OCI-LY3 (cell line): ENCODE results near the gene EWSR1.

ENCODE experiments used
- CTCF ChIP-seq: fragments of 200-600, 300-600 bp; sonication (generic); IDR thresholded peaks from 2 replicates; pipeline ENCODE4 v1.5.1; 2014; ENCODE audit warnings: antibody characterized with exemption, low read length, low read depth
- EZH2phosphoT487 ChIP-seq: fragments of 200-600 bp; shearing (Covaris generic); IDR thresholded peaks from 2 replicates; pipeline ENCODE4 v1.6.1; 2018; ENCODE audit warnings: antibody characterized with exemption, mixed run types, low read depth

DNA sequence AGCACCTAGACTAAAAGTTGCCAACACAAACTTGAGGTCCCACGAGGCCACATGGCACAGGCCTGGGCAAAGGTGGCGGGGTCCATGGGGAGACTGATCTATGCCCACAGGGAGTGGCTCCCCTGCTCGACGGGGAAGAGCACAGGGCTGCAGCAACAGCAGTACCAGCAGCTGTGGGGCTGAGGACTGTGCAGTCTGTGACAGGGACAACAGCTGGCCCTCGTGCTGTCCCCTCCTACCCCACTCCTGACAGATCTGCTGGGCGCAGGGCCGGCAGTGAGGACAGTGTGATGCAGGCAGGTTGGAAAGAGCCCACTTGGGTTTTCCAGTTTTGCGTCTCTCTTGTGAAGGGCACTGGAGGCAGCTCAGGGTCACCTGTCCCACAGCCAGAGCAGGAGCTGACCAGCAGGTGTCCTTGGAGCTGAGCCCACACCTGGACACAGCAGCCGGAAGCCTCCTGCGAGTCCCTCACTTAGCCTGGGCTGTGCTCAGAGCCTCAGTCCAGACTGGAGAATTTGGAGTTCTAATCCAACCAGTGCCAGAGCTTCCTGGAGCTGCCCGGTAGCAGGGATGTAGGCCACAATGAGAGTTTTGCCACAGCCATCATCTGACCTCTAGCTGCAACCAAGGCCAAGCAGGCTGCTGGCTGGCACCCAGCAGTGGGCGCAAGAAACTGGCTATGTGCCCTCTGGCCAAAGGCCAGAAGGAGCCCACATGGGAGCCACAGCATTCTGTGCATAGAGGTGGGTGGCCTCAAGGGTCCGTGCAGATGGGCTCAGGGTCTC, 34.8 kb downstream of the EWSR1 start:
- TF ChIP-seq CTCF (no peak), EZH2phosphoT487 (no peak)
